Measurements from ENCODE around the gene IRF2BP1. TPM values are rescaled to one million over a fixed set of nuclear protein-coding genes. Genes with fewer than 3 reads are reported as not detected.
A peak's percentile ranks its signal among the peaks of the same experiment; 100 is the strongest.

The IRF2BP1 gene
- total and polyA plus RNA-seq, 2 of the 13 experiments (the other 11 are each of a cell fraction or from before 2014, with no cell fraction given), result 4.3 to 14.3 TPM

DNA sequence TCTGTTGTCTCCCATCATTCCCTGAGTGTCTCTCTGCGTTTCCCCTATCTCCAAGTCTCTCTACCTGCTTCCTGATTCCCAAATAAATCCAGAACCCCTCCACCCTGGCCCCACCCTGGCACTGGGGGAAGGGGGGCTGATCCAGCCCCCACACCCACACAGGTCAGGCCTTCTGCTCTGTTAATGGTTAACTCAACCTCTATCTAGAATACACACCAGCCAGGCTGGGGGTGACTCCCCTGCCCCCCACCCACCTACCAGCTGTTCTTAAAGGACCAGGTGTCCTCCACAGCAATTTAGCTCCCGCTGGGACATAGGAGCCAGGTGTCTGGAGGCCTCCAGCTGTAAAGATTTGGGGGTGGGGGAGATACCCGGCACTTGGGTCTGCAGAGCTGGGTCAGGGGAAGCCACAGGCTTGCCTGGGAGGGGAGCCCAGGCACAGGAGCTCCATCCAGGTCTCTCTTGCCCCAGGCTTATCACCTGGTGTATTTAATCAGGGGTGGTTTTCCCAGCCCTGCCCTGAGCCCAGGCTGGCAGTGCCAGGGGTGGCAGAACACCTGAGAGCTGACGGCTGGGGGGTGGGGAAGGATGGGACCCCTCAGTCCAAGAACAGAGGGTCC is 3.9 kb downstream of the IRF2BP1 start (continued):
- no peak for TF ChIP-seq ZXDC (CRISPR knock-in tag; IDR thresholded peaks at IDR 0.05)
- peak; percentile 6; the same call in 1 of the 2 replicates for TF ChIP-seq ZNF839 (CRISPR knock-in tag; IDR thresholded peaks at IDR 0.05; ENCODE audit: borderline replicate concordance)
- peak; percentile 52; the same call in 1 of the 2 replicates for TF ChIP-seq IRF2 (CRISPR knock-in tag; IDR thresholded peaks at IDR 0.05)
- no peak for TF ChIP-seq ZNF460 (CRISPR knock-in tag; IDR thresholded peaks at IDR 0.05; ENCODE audit: borderline replicate concordance)
- TF ChIP-seq, protein P1, sequence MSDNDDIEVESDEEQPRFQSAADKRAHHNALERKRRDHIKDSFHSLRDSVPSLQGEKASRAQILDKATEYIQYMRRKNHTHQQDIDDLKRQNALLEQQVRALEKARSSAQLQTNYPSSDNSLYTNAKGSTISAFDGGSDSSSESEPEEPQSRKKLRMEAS (IDR thresholded peaks at IDR 0.05), result peak; percentile 75
- no peak for TF ChIP-seq ZBTB1 (CRISPR knock-in tag; IDR thresholded peaks at IDR 0.05; ENCODE audit: borderline replicate concordance)
- TF ChIP-seq HDAC2 (CRISPR knock-in tag; IDR thresholded peaks at IDR 0.05), result peak; percentile 79
- TF ChIP-seq ZNF770 (CRISPR knock-in tag; IDR thresholded peaks at IDR 0.05), result no peak
- TF ChIP-seq KAT8 (CRISPR knock-in tag; IDR thresholded peaks at IDR 0.05), result peak; percentile 65
- TF ChIP-seq FLYWCH1 (CRISPR knock-in tag; IDR thresholded peaks at IDR 0.05), result no peak
- peak; percentile 5; the same call in 1 of the 2 replicates for TF ChIP-seq ZNF501 (CRISPR knock-in tag; IDR thresholded peaks at IDR 0.05)
- no peak for TF ChIP-seq CENPT (CRISPR knock-in tag; IDR thresholded peaks at IDR 0.05; ENCODE audit: low read depth)
- TF ChIP-seq ZBTB26 (CRISPR knock-in tag; IDR thresholded peaks at IDR 0.05; ENCODE audit: borderline replicate concordance), result peak; percentile 77; the same call in 1 of the 2 replicates
- TF ChIP-seq ZNF232 (CRISPR knock-in tag; IDR thresholded peaks at IDR 0.05; ENCODE audit: borderline replicate concordance), result no peak
- TF ChIP-seq MIXL1 (CRISPR knock-in tag; IDR thresholded peaks at IDR 0.05), result peak; percentile 72
- TF ChIP-seq ZNF280B (CRISPR knock-in tag; IDR thresholded peaks at IDR 0.05; ENCODE audit: borderline replicate concordance), result no peak
- TF ChIP-seq ZNF414 (CRISPR knock-in tag; IDR thresholded peaks at IDR 0.05), result no peak
- no peak for TF ChIP-seq TEAD2 (CRISPR knock-in tag; IDR thresholded peaks at IDR 0.05)
- TF ChIP-seq UBTF (CRISPR knock-in tag; IDR thresholded peaks at IDR 0.05), result no peak

All from HepG2 (cell line).